PC-9 (cell line): ENCODE data around the gene DISC1.

ENCODE experiments used
- EZH2 ChIP-seq: fragments of 200-600 bp; sonication (generic); IDR thresholded peaks from 2 replicates; pipeline ENCODE4 v1.8.0; 2017; ENCODE audit warnings: antibody characterized with exemption, low read depth
- TF ChIP-seq, protein P1 (sequence below): fragments of 200-600 bp; sonication (generic); conservative IDR thresholded peaks from 2 replicates; pipeline ENCODE4 v1.6.1; 2017; ENCODE audit warnings: mixed run types, antibody characterized with exemption, mild to moderate bottlenecking, moderate library complexity

DNA sequence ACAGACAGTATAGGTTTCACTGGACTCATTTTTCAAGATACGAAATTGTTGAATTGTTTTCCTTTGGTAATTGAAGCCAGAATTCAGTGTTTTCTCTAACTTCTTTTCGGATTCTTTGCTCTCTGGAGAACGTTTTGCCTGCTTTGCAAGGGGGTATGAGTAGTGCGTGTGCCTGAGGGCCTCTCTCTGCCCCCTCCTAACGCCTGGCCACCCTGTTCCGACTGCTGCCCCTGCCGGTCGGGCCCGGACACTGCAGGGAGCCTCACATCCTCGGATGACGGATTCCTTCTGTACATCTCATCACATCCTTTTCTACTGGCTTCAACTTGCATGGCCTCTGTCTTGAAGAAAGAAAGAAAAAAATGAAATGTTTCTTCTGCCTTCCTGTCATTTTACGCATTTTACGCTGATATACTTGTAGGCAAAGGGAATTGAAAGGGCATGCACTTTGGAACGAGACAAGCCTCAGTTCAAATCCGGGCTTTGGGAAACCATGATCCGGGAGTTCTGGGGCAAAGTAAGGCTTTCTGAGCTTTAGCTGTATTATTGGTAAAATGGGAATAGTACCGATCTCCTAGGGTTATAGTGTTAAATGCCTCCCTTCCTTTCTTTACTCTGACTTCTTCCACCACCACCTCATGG, 65.1 kb downstream of the DISC1 start:
- TF ChIP-seq, protein P1, sequence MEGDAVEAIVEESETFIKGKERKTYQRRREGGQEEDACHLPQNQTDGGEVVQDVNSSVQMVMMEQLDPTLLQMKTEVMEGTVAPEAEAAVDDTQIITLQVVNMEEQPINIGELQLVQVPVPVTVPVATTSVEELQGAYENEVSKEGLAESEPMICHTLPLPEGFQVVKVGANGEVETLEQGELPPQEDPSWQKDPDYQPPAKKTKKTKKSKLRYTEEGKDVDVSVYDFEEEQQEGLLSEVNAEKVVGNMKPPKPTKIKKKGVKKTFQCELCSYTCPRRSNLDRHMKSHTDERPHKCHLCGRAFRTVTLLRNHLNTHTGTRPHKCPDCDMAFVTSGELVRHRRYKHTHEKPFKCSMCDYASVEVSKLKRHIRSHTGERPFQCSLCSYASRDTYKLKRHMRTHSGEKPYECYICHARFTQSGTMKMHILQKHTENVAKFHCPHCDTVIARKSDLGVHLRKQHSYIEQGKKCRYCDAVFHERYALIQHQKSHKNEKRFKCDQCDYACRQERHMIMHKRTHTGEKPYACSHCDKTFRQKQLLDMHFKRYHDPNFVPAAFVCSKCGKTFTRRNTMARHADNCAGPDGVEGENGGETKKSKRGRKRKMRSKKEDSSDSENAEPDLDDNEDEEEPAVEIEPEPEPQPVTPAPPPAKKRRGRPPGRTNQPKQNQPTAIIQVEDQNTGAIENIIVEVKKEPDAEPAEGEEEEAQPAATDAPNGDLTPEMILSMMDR, result peak; percentile 38; the same call in 1 of the 2 replicates
- no peak for TF ChIP-seq EZH2
